Activated CD4-positive, alpha-beta memory T cell treated with anti-CD3 and anti-CD28 coated beads for 36 hours (primary cell): Measurements from ENCODE around the gene LBR. TPM values are rescaled to one million over a fixed set of nuclear protein-coding genes. Genes with fewer than 3 reads are reported as not detected.

Experiments used
- CTCF ChIA-PET: fragments of 350-600 bp; sonication (Branson Sonifier 250); formaldehyde crosslinking; loops from one replicate; lab custom pipeline; 2021; ENCODE audit warnings: antibody characterized with exemption, inconsistent platforms; lab: Charles Lee
- POLR2A ChIA-PET: fragments of 350-600 bp; sonication (Branson Sonifier 250); formaldehyde crosslinking; loops from one replicate; lab custom pipeline; 2021; ENCODE audit warnings: antibody characterized with exemption; lab: Charles Lee
- DNase-seq: peaks from one replicate; pipeline ENCODE4 v3.0.0-alpha.2; 2020
- H3K27ac Mint-ChIP-seq: one replicate; pipeline ENCODE4 v1.8.0; 2021; ENCODE audit warnings: mixed read lengths
- H3K27me3 Mint-ChIP-seq: one replicate; pipeline ENCODE4 v1.8.0; 2021; ENCODE audit warnings: mixed read lengths
- H3K36me3 Mint-ChIP-seq: one replicate; pipeline ENCODE4 v1.8.0; 2021; ENCODE audit warnings: mixed read lengths
- H3K4me1 Mint-ChIP-seq: one replicate; pipeline ENCODE4 v1.8.0; 2021; ENCODE audit warnings: low read depth, mixed read lengths
- H3K4me3 Mint-ChIP-seq: one replicate; pipeline ENCODE4 v1.8.0; 2021; ENCODE audit warnings: mild to moderate bottlenecking, mixed read lengths
- H3K9me3 Mint-ChIP-seq: one replicate; pipeline ENCODE4 v1.8.0; 2021; ENCODE audit warnings: mixed read lengths
- intact Hi-C: fragments of 100-400 bp; cut with micrococcal nuclease; formaldehyde crosslinking; loops from one replicate; pipeline ENCODE4 v1.15.1; 2023
- total RNA-seq, 2 experiments: library from RNA; stranded (reverse); gene quantifications; one replicate each; pipeline ENCODE4 v1.2.3, GENCODE V29; 2021

LBR gene
- total RNA-seq, 2 experiments from 2014 or later: 146 to 148 TPM

DNA sequence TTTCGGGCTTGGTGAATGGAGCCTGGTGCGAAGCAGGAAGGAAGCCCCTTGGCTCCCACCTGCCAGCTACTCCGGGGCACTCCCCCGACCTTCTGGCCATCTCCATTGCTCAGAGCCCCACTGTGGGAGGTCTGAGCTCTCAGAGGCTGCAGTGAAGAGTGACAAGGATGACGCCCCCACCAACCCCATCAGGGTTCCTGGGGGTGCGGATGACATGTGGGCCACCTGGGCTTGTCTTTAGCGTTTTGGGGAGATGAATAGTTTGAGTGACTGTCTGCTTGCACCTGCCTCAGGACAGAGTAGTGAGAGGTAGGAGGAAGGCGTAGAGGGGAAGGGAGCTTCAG, 43.2 kb upstream of the LBR start:
- Mint-ChIP-seq H3K4me3 (no peak overlapping the region), H3K4me1 (peaks cover 37% of the 10 kb centered on the region), H3K9me3 (no peaks in the 10 kb centered on the region), H3K27ac (no peak overlapping the region), H3K27me3 (no peaks in the 10 kb centered on the region), H3K36me3 (no peaks in the 10 kb centered on the region)
- DNase-seq: no peak
- intact Hi-C loops: no loop called here
- POLR2A ChIA-PET: interaction anchor here (4.4 kb wide), 1 partner anchor 26 kb away, joined by 42 read pairs; no protein-coding TSS in a partner anchor
- CTCF ChIA-PET: interaction anchor here (1.2 to 1.4 kb wide), 2 partner anchors 11 to 307 kb away, joined by 3 read pairs; partner anchors contain the start of gene SRP9

DNA sequence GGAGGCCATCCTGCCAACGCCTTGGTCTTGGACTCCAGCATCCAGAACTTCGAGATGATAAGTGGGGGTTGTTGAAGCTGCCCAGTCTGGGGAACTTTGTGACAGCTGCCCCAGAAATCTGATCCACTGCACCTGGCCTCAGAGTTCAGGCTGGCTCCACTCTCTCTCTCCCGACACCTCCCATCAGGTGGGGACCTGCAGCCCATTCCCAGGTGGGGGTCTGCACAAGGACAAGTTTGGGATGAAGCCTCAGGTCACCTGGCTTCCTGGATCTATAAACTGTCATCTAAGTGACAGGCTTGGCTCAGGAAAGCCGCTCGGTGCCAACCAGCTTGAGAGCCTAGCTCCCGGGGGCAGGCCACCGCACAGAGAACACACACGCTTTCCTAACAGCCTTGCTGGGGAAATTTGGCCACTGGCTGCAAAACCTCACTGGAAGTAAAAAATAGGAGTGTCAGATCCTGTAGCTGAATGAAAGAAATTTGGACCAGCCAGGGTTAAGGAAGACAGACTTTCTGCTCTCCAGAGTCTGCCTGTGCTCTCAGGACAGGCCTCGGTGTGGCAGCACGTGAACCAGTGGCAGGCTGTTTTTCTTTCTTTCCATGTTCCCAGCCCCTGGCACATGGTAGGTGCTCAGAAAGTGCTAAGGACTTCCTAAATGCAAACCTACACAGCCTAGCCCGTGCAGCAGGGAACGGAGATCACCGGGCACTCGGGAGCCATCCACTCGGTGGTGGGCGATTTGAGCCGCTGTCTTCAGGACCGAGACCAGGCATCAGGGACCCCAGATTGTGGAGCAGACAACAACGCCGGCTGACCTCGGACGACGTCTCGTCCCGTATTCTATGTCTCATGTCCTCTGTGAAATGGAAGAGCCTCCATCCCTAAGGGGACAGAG, 42.6 kb upstream of the LBR start:
- intact Hi-C loops: no loop called here
- Mint-ChIP-seq H3K4me1 (peaks cover 38% of the 10 kb centered on the region), H3K27ac (no peak overlapping the region), H3K9me3 (no peaks in the 10 kb centered on the region), H3K27me3 (no peaks in the 10 kb centered on the region), H3K4me3 (no peak overlapping the region), H3K36me3 (no peaks in the 10 kb centered on the region)
- CTCF ChIA-PET: interaction anchor here (1.4 kb wide), 1 partner anchor 307 kb away, joined by 3 read pairs; the partner anchor contains the start of gene SRP9
- POLR2A ChIA-PET: interaction anchor here (4.4 kb wide), 1 partner anchor 25 kb away, joined by 42 read pairs; no protein-coding TSS in a partner anchor
- peak; percentile 5 for DNase-seq

DNA sequence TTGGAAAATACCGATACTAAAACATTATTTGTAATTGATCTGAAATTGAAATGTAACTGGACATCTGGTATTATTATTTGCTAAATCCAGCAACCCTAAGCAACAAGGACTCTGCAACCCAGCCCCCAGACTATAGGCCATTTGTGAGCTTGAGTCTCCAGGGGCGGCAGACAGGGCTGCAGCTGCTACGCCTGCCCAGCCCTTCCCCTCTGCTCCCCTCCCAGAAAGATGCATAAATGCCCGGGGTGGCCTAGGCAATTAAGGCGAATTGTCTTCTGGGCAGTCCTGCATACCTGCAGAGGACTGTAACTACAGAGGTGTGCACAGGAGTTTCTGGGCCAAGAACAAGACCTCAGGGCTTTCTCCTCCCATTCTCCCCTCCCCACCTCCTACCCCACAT, 41.2 kb upstream of the LBR start:
- Mint-ChIP-seq H3K27ac (peak overlapping the region; percentile 99), H3K4me1 (peaks cover 31% of the 10 kb centered on the region), H3K27me3 (no peaks in the 10 kb centered on the region), H3K9me3 (no peaks in the 10 kb centered on the region), H3K4me3 (peak overlapping the region; percentile 92), H3K36me3 (no peaks in the 10 kb centered on the region)
- intact Hi-C loops: loop anchor here (5.0 to 10.0 kb wide), 2 partner anchors 528 to 936 kb away; partner anchors contain the start of genes PARP1 and SDE2
- ChIA-PET POLR2A (interaction anchor here (0.5 to 4.4 kb wide), 5 partner anchors 14 to 508 kb away, joined by 3 to 42 read pairs (median 16); partner anchors contain the start of gene LBR), CTCF (interaction anchor here (1.6 to 2.1 kb wide), 3 partner anchors 10 to 309 kb away, joined by 6 to 13 read pairs (median 7); partner anchors contain the start of gene SRP9)
- peak; percentile 7 for DNase-seq

DNA sequence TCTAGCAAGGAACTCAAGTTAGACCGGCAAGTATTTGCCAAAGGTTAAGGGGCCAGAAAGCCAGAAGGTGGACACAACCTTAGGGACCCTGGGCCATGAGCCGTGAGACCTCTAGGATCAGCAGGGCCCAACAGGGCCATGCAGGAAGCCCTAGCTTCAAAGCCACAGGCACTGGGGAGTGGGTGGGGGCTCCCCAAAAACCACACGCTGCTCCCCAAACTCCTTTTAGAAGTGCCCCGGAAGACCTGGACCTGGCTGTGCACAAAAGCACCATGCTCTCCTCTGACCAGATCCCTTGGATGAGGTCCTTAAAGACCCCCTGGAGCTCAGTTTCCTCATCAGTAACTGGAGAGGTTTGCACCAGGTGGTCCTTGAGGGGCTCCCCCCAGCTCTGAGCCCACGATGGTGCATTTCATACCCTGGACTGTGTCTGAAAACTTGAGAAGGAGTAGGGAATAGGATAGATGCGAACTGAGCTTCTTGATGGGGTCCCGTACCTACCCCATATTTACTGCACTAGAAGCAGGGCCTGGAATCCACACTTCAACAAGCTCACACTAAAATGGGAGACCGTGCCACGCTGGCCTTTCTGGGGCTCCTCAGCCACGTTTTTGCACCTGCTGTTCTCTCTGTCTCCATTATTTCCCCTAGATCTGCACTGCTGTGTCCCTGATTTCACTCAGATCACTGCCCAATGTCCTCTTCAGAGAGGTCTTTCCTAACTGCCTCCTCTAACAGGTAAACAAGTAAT, 40.6 kb upstream of the LBR start:
- intact Hi-C loops: loop anchor here (5.0 to 10.0 kb wide), 2 partner anchors 529 to 936 kb away; partner anchors contain the start of genes PARP1 and SDE2
- CTCF ChIA-PET: interaction anchor here (0.7 to 2.1 kb wide), 9 partner anchors 9 to 518 kb away, joined by 3 to 13 read pairs (median 3); partner anchors contain the start of genes LBR and SRP9
- peak; percentile 64 for DNase-seq
- H3K27me3 Mint-ChIP-seq: no peaks in the 10 kb centered on the region
- POLR2A ChIA-PET: interaction anchor here (0.5 to 4.4 kb wide), 9 partner anchors 14 to 594 kb away, joined by 3 to 42 read pairs (median 7); partner anchors contain the start of genes H3-3A, LBR, PYCR2 and SDE2
- peaks cover 29% of the 10 kb centered on the region for H3K4me1 Mint-ChIP-seq
- H3K4me3 Mint-ChIP-seq: peak overlapping the region; percentile 92
- peak overlapping the region; percentile 99 for H3K27ac Mint-ChIP-seq
- H3K36me3 Mint-ChIP-seq: no peaks in the 10 kb centered on the region
- H3K9me3 Mint-ChIP-seq: no peaks in the 10 kb centered on the region

DNA sequence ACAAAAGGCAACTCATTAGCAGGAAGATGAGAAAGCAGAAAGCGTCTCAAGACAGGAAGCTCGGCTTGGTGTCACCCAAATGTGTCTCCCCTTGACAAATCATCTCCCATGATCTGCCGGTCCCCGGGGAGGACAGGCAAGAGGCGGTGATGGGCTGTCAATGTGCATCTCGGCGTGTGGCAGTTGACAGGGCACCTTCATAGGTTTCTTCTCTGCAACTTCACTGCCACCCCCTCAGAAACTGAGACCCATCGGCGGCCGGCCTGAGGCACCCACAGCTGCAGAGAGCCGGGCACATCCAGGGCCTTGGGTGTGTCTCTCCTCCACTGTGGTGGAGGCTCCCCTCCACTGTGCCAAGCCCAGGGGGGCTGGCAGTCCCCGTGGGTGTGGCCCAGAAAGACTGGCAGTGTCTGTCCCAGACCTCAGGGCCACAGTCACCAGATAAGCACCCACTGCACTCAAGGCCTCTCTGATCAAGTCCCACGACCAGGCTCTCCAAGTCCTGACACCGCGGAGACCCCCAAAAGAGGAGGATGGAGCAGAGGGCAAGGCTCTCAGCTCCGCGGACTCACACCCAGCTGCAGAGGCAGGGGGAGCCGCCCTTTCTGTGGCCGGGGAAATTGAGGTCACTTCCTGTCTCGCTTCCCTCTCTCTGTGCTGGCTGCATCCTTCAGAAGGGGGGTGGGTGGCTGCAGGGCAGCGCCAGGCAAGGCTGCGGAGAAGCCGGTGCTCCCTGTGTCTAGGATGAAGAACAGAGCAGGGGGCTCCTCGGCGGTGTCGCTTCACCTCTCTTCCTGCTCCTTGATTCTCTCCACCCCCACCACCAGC, 39.6 kb upstream of the LBR start:
- intact Hi-C loops: loop anchor here (1.0 to 10.0 kb wide), 8 partner anchors 13 to 937 kb away; partner anchors contain the start of genes ACBD3, H3-3A, LBR and PARP1
- no peaks in the 10 kb centered on the region for H3K27me3 Mint-ChIP-seq
- POLR2A ChIA-PET: interaction anchor here (1.0 to 4.4 kb wide), 8 partner anchors 13 to 595 kb away, joined by 5 to 42 read pairs (median 11); partner anchors contain the start of genes H3-3A, LBR, PYCR2 and SDE2
- peak overlapping the region; percentile 92 for H3K4me3 Mint-ChIP-seq
- H3K36me3 Mint-ChIP-seq: no peaks in the 10 kb centered on the region
- CTCF ChIA-PET: interaction anchor here (0.7 to 2.1 kb wide), 10 partner anchors 10 to 520 kb away, joined by 3 to 13 read pairs (median 3); partner anchors contain the start of genes LBR and SRP9
- H3K9me3 Mint-ChIP-seq: no peaks in the 10 kb centered on the region
- peak; percentile 91 for DNase-seq
- H3K4me1 Mint-ChIP-seq: peaks cover 26% of the 10 kb centered on the region
- peak overlapping the region; percentile 99 for H3K27ac Mint-ChIP-seq

DNA sequence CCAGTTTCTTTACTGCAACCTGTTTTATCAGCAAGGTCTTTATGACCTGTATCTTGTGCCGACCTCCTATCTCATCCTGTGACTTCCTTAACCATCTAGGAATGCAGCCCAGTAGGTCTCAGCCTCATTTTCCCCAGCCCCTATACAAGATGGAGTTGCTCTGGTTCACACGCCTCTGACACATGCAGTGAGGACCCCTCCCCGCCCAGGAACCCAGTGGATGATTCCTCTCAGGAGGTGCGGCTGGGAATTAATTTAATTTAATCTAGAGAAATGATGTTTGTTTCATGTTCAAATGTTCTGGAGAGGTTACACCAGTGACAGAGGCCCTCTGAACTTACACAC, 39.0 kb upstream of the LBR start:
- Mint-ChIP-seq H3K4me3 (peak overlapping the region; percentile 92), H3K27ac (peak overlapping the region; percentile 99), H3K36me3 (no peaks in the 10 kb centered on the region), H3K27me3 (no peaks in the 10 kb centered on the region), H3K4me1 (peaks cover 26% of the 10 kb centered on the region), H3K9me3 (no peaks in the 10 kb centered on the region)
- POLR2A ChIA-PET: interaction anchor here (1.2 to 4.4 kb wide), 6 partner anchors 12 to 533 kb away, joined by 5 to 42 read pairs (median 16); partner anchors contain the start of genes LBR, SDE2, SRP9 and TMEM63A
- intact Hi-C loops: loop anchor here (1.0 to 10.0 kb wide), 8 partner anchors 13 to 938 kb away; partner anchors contain the start of genes ACBD3, H3-3A, LBR and PARP1
- CTCF ChIA-PET: interaction anchor here (0.9 to 2.1 kb wide), 3 partner anchors 12 to 361 kb away, joined by 3 to 6 read pairs (median 3); no protein-coding TSS in a partner anchor
- no peak for DNase-seq

DNA sequence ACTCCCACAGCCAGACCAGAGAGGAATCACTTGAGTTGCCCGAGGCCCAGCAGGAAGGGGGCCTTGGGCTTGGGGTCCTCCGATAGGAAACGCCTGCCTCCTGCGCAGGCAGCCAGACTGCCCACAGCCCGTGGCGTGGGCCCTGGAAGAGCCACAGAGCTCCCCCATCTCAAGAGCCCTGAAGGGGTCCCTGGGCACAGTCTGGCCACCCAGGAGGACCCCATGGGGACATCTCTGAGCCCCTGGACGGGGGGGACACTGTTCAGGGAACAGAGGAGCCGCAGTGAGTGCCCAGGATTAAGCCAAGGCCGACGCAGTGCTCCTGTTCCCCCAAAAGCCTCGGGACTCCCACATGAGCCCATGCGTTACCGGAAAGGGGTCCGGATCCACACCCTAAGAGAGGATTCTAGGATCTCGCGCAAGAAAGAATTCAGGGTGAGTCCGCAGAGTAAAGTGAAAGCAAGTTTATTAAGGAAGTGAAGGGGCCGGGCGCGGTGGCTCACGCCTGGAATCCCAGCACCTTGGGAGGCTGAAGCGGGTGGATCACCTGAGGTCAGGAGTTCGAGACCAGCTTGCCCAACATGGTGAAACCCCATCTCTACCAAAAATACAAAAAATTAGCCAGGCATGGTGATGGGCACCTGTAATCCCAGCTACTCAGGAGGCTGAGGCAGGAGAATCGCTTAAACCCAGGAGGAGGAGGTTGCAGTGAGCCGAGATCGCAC, 38.1 kb upstream of the LBR start:
- peak overlapping the region; percentile 2 for H3K4me3 Mint-ChIP-seq
- H3K4me1 Mint-ChIP-seq: peaks cover 33% of the 10 kb centered on the region
- H3K9me3 Mint-ChIP-seq: no peaks in the 10 kb centered on the region
- ChIA-PET POLR2A (interaction anchor here (1.2 to 3.8 kb wide), 2 partner anchors 38 to 312 kb away, joined by 3 to 26 read pairs; partner anchors contain the start of genes LBR and SRP9), CTCF (interaction anchor here (2.2 kb wide), 1 partner anchor 9 kb away, joined by 11 read pairs; no protein-coding TSS in a partner anchor)
- no peaks in the 10 kb centered on the region for H3K36me3 Mint-ChIP-seq
- DNase-seq: no peak
- intact Hi-C loops: loop anchor here (2.0 to 10.0 kb wide), 4 partner anchors 531 to 939 kb away; partner anchors contain the start of genes ACBD3, H3-3A, PARP1 and SDE2
- H3K27ac Mint-ChIP-seq: peak overlapping the region; percentile 99
- no peaks in the 10 kb centered on the region for H3K27me3 Mint-ChIP-seq

DNA sequence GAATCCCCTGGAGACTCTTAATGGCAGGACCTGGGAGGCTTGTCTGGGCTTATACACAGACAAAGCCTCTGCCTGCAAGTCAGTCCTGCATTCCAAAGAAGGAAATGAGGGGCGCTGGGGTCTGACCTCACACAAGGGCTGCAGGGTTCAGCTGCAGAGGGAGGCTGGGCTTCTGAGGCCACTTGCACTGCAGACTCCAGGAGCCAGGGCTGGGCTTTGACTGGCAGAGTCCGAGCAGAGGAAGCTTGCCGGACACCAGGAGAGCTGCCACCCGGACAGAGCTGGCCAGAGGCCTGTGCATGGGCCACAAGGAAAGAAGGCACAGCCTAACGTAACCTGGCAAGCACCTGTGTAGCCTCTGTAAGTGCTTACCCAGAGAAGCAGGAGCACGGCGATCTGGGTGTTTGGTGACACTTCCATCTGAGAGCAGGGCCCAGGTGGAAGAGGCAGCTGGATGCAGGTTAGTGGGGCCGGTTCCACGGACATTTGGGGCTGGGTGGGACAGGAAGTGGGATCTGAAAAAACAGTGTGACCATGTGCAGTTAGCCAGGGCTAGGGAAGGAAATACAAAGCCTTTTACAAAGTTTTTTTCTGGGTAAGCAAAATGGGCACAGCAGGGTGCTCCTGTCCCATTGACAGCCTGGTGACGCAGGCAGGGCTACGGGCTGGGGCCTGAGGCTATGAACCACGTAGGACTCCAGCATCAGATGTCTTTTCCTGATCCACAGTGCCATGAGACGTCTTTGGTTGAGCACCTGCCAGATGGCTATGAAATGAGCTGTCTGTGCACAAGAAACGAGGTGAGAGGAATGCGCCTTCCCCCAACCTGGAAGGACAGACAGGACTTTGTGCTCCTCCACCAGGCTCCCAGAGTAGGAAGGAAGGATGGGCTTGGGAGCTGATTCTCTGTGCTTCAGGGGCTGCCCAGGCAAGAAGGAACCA, 37.3 kb upstream of the LBR start:
- CTCF ChIA-PET: interaction anchor here (2.2 kb wide), 1 partner anchor 10 kb away, joined by 11 read pairs; no protein-coding TSS in a partner anchor
- Mint-ChIP-seq H3K27me3 (no peaks in the 10 kb centered on the region), H3K9me3 (no peaks in the 10 kb centered on the region), H3K4me1 (peaks cover 40% of the 10 kb centered on the region), H3K4me3 (no peak overlapping the region), H3K27ac (peak overlapping the region; percentile 74), H3K36me3 (no peaks in the 10 kb centered on the region)
- DNase-seq: no peak
- POLR2A ChIA-PET: interaction anchor here (1.2 kb wide), 1 partner anchor 313 kb away, joined by 3 read pairs; the partner anchor contains the start of gene SRP9
- intact Hi-C loops: loop anchor here (5.0 to 10.0 kb wide), 2 partner anchors 532 to 940 kb away; partner anchors contain the start of genes PARP1 and SDE2
